Measurements from ENCODE around the gene FBP2.

Gene FBP2

DNA sequence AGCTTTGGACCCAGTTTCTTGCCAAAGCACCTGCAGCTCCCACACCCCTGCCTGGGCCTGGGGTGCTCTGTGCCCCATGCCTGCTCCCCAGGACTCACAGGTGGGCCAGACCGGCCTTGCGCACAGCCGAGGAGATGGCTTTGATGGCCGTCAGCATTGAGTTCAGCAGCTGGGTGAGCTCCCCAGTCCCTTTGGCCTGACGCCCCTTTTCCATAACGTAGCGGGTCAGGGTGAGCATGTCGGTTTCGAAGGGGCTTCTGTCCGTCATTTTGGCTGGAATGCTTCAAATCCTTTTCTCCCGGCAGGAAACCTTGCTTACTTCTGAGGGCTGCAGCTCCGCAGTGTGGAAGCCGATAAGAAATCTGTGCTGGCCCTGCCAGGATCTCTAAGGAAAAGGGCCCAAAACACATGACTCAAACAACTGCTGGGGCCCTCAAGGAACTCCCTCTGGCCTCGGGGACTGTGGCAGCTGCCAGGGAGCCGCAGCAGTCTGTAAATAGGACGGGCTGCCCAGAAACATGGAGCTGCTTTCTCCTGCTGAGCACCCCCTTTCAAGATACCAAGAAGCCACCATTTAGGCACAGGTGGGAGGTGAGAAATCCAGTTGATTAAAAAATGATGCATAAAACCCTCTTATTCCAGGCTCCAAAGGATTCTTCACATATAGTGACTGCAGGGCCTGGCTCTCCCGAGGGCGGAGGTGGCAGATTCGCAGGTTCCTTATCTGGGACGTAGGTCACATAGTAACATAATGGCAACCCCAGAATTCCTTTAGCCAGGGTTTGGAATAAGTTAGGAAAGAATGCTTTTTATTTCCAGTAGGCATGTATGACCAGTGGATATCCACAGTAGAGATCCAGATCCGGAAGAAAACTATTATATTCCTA, at the start of gene FBP2:
Gene FBP2, minus strand, starts transcription at position 366 of the 887 bp plus-strand sequence. Its CDS starts 98 bp downstream, at position 268.
- H3K4me3 Mint-ChIP-seq = peak within 1 kb of the TSS in 1 of 3 experiments; percentile 25
- H3K4me1 Mint-ChIP-seq = peaks cover 6% of the 10 kb centered on the region
- H3K27me3 Mint-ChIP-seq (ENCODE audit: low read depth) = peaks cover 4% of the 10 kb centered on the region
- TF ChIP-seq, protein P1, sequence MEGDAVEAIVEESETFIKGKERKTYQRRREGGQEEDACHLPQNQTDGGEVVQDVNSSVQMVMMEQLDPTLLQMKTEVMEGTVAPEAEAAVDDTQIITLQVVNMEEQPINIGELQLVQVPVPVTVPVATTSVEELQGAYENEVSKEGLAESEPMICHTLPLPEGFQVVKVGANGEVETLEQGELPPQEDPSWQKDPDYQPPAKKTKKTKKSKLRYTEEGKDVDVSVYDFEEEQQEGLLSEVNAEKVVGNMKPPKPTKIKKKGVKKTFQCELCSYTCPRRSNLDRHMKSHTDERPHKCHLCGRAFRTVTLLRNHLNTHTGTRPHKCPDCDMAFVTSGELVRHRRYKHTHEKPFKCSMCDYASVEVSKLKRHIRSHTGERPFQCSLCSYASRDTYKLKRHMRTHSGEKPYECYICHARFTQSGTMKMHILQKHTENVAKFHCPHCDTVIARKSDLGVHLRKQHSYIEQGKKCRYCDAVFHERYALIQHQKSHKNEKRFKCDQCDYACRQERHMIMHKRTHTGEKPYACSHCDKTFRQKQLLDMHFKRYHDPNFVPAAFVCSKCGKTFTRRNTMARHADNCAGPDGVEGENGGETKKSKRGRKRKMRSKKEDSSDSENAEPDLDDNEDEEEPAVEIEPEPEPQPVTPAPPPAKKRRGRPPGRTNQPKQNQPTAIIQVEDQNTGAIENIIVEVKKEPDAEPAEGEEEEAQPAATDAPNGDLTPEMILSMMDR (IDR thresholded peaks at IDR 0.05; ENCODE audit: unreplicated experiment in 3 of 3) = no peak
- no peaks in the 10 kb centered on the region for H3K36me3 Mint-ChIP-seq (ENCODE audit: low read depth)
- H3K9me3 Mint-ChIP-seq = no peaks in the 10 kb centered on the region
- no peak within 1 kb of the TSS for H3K27ac Mint-ChIP-seq

DNA sequence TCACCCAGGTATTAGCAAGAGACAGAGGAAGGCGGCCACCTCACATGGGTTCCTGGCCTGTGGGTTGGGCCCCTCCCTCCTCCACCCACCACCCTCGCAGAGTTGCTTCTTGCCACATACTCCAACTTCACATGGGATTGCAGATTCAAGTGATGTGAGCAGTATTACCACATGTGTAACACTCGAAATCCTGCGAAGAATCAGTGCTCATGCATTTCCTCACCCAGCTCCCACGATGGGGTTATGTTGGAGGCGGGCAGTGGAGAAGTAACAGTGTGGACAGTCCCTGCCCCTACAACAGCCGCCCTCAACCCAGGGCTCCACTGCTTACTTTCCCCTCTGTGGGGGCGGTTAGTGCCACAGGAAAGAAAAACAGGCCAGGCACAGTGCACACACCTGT, 49.6 kb upstream of the FBP2 start:
- Mint-ChIP-seq H3K36me3 (ENCODE audit: low read depth) (no peaks in the 10 kb centered on the region), H3K9me3 (no peaks in the 10 kb centered on the region), H3K4me1 (peaks cover 17% of the 10 kb centered on the region), H3K27me3 (ENCODE audit: low read depth) (peaks cover 44% of the 10 kb centered on the region), H3K27ac (no peak overlapping the region), H3K4me3 (no peak overlapping the region)
- TF ChIP-seq, protein P1 (IDR thresholded peaks at IDR 0.05; ENCODE audit: unreplicated experiment in 3 of 3) = no peak

DNA sequence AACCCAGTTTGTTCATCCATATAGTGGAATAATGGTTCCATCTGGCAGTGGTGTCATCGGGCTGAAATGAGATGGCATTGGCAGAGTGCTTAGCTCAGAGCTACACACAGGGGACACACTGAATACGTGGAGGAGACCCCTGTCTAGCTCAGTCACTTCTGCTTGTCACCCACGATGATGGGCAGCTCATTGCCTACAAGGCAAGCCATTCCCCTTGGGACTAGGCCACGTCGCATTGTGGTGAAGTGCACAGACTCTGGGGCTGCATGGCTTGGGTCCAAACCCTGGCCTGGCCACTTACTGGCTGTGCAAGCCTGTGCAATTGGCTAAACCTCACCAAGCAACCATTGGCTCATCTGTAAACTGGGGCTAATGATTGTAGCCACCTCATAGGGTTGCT, 48.9 kb upstream of the FBP2 start:
- Mint-ChIP-seq H3K4me3 (no peak overlapping the region), H3K4me1 (peaks cover 17% of the 10 kb centered on the region), H3K9me3 (no peaks in the 10 kb centered on the region), H3K36me3 (ENCODE audit: low read depth) (no peaks in the 10 kb centered on the region), H3K27me3 (ENCODE audit: low read depth) (peaks cover 45% of the 10 kb centered on the region), H3K27ac (no peak overlapping the region)
- TF ChIP-seq, protein P1 (IDR thresholded peaks at IDR 0.05; ENCODE audit: unreplicated experiment in 3 of 3) = no peak

DNA sequence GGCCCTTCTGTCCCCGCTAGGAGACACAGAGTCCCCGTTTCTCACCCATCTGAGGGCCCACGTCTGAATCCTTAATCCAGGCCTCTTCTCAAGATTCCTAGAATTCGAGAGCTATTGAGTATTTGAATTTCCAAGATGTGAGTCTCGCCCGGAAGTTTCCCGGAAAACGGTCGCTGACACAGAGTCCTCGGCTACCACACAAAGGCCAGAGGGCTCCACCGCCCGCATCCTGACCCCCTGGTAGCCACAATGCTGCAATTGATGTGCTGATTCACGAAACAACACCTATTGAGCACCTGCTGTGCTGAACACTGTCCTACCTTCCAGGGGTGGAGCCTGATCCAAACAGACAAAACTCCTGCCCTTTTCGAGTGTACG, 46.4 kb upstream of the FBP2 start:
- Mint-ChIP-seq H3K36me3 (ENCODE audit: low read depth) (no peaks in the 10 kb centered on the region), H3K4me3 (peak overlapping the region; percentile 80 to 87 (median 85)), H3K9me3 (no peaks in the 10 kb centered on the region), H3K27ac (no peak overlapping the region), H3K4me1 (peaks cover 16% of the 10 kb centered on the region), H3K27me3 (ENCODE audit: low read depth) (peaks cover 68% of the 10 kb centered on the region)
- TF ChIP-seq, protein P1 (IDR thresholded peaks at IDR 0.05; ENCODE audit: unreplicated experiment in 3 of 3) = no peak

DNA sequence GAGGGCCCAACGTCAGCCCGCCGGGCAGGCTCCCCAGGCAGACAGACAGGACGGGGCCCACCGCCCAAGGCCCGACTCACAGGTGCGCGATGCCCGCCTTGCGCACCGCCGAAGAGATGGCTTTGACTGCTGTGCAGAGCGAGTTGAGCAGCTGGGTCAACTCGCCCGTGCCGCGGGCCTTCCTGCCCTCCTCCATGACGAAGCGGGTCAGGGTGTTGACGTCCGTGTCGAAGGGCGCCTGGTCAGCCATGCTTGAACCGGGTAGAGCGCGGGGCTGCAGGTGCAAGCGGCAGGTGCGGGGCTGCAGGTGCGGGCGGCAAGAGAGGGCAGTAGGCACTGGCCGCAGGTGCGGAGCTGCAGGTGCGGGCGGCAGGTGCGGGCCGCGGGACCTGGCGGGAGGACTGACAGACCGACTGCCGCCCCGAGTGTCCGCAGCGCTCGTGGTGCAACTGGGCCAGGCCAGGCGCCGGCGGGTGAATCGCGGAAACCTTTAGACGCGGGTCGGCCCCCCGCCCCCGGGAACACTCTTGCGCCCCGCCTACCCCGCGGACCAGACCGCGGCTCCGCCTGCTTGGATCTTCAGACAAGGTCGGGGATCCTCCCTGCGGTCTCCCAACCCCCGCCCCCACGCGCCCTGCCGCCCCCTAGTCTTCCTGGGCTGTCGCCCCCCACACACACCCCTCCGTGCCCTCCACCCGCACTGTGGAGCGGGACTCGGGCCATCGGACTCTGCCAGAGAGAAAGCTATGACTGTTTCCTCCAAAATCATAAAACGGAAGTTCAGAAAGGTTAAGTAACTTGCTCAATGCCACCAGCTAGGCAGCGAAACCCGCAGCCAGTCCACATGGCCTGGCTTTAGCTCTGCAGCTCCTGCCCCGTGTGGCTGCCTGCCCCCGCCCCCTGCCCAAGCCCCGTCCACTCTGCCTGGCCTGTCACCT, 45.7 kb upstream of the FBP2 start, which contains the start of gene FBP1:
Gene FBP1, minus strand, starts transcription at position 458 of the 938 bp plus-strand sequence. Its CDS starts 208 bp downstream, at position 250.
- H3K9me3 Mint-ChIP-seq = no peaks in the 10 kb centered on the region
- H3K27ac Mint-ChIP-seq = peak within 1 kb of the TSS in 1 of 3 experiments; percentile 57
- H3K27me3 Mint-ChIP-seq (ENCODE audit: low read depth) = peaks cover 64% of the 10 kb centered on the region
- no peaks in the 10 kb centered on the region for H3K36me3 Mint-ChIP-seq (ENCODE audit: low read depth)
- peak within 1 kb of the TSS; percentile 80 to 87 (median 85) for H3K4me3 Mint-ChIP-seq
- H3K4me1 Mint-ChIP-seq = peaks cover 12% of the 10 kb centered on the region
- TF ChIP-seq, protein P1 (IDR thresholded peaks at IDR 0.05; ENCODE audit: unreplicated experiment in 3 of 3) = no peak
